Measurements from ENCODE around the gene KLHDC4.

KLHDC4 gene

GRCh38 chr16:87740909-87741424 lies 24.8 kb downstream of the KLHDC4 start:
- no peaks in the 10 kb centered on the region for H3K27me3 ChIP-seq (ENCODE audit: control insufficient read depth, insufficient read depth, low read length)
- H3K27ac ChIP-seq (ENCODE audit: low read depth, low read length) = no peak overlapping the region
- H3K4me3 ChIP-seq (ENCODE audit: low read depth, low read length) = no peak overlapping the region
- H3K9ac ChIP-seq (ENCODE audit: low read depth, low read length) = no peak overlapping the region
- H3K4me1 ChIP-seq (ENCODE audit: control insufficient read depth, insufficient read depth, low read length) = no peaks in the 10 kb centered on the region
- H3K9me3 ChIP-seq (ENCODE audit: control insufficient read depth, insufficient read depth, low read length) = no peaks in the 10 kb centered on the region
- peaks cover 62% of the 10 kb centered on the region for H3K36me3 ChIP-seq (ENCODE audit: control insufficient read depth, insufficient read depth, low read length)

- Histone ChIP-seq H3K4me1 (ENCODE audit: control insufficient read depth, insufficient read depth, low read length) (no peaks in the 10 kb centered on the region), H3K4me3 (ENCODE audit: low read depth, low read length) (no peak overlapping the region), H3K27me3 (ENCODE audit: control insufficient read depth, insufficient read depth, low read length) (no peaks in the 10 kb centered on the region), H3K9me3 (ENCODE audit: control insufficient read depth, insufficient read depth, low read length) (no peaks in the 10 kb centered on the region), H3K27ac (ENCODE audit: low read depth, low read length) (no peak overlapping the region), H3K9ac (ENCODE audit: low read depth, low read length) (no peak overlapping the region), H3K36me3 (ENCODE audit: control insufficient read depth, insufficient read depth, low read length) (peaks cover 59% of the 10 kb centered on the region)
Observed at GRCh38 chr16:87740441-87740840, 25.3 kb downstream of the KLHDC4 start.

- H3K36me3 ChIP-seq (ENCODE audit: control insufficient read depth, insufficient read depth, low read length) = peaks cover 52% of the 10 kb centered on the region
- no peak overlapping the region for H3K27ac ChIP-seq (ENCODE audit: low read depth, low read length)
- no peak overlapping the region for H3K9ac ChIP-seq (ENCODE audit: low read depth, low read length)
- H3K9me3 ChIP-seq (ENCODE audit: control insufficient read depth, insufficient read depth, low read length) = no peaks in the 10 kb centered on the region
- no peaks in the 10 kb centered on the region for H3K4me1 ChIP-seq (ENCODE audit: control insufficient read depth, insufficient read depth, low read length)
- no peak overlapping the region for H3K4me3 ChIP-seq (ENCODE audit: low read depth, low read length)
- no peaks in the 10 kb centered on the region for H3K27me3 ChIP-seq (ENCODE audit: control insufficient read depth, insufficient read depth, low read length)
Observed at GRCh38 chr16:87739801-87740200, 26.0 kb downstream of the KLHDC4 start.

GRCh38 chr16:87736008-87736382 lies 29.8 kb downstream of the KLHDC4 start:
- Histone ChIP-seq H3K27ac (ENCODE audit: low read depth, low read length) (no peak overlapping the region), H3K27me3 (ENCODE audit: control insufficient read depth, insufficient read depth, low read length) (no peaks in the 10 kb centered on the region), H3K36me3 (ENCODE audit: control insufficient read depth, insufficient read depth, low read length) (peaks cover 41% of the 10 kb centered on the region), H3K4me3 (ENCODE audit: low read depth, low read length) (no peak overlapping the region), H3K9me3 (ENCODE audit: control insufficient read depth, insufficient read depth, low read length) (no peaks in the 10 kb centered on the region), H3K9ac (ENCODE audit: low read depth, low read length) (no peak overlapping the region), H3K4me1 (ENCODE audit: control insufficient read depth, insufficient read depth, low read length) (no peaks in the 10 kb centered on the region)

- no peaks in the 10 kb centered on the region for H3K9me3 ChIP-seq (ENCODE audit: control insufficient read depth, insufficient read depth, low read length)
- H3K9ac ChIP-seq (ENCODE audit: low read depth, low read length) = no peak overlapping the region
- peaks cover 40% of the 10 kb centered on the region for H3K36me3 ChIP-seq (ENCODE audit: control insufficient read depth, insufficient read depth, low read length)
- H3K4me1 ChIP-seq (ENCODE audit: control insufficient read depth, insufficient read depth, low read length) = no peaks in the 10 kb centered on the region
- no peaks in the 10 kb centered on the region for H3K27me3 ChIP-seq (ENCODE audit: control insufficient read depth, insufficient read depth, low read length)
- no peak overlapping the region for H3K27ac ChIP-seq (ENCODE audit: low read depth, low read length)
- no peak overlapping the region for H3K4me3 ChIP-seq (ENCODE audit: low read depth, low read length)
Observed at GRCh38 chr16:87735270-87736007, 30.3 kb downstream of the KLHDC4 start.

GRCh38 chr16:87734644-87735043 lies 31.1 kb downstream of the KLHDC4 start:
- Histone ChIP-seq H3K36me3 (ENCODE audit: control insufficient read depth, insufficient read depth, low read length) (peaks cover 39% of the 10 kb centered on the region), H3K27ac (ENCODE audit: low read depth, low read length) (no peak overlapping the region), H3K27me3 (ENCODE audit: control insufficient read depth, insufficient read depth, low read length) (no peaks in the 10 kb centered on the region), H3K4me1 (ENCODE audit: control insufficient read depth, insufficient read depth, low read length) (no peaks in the 10 kb centered on the region), H3K9ac (ENCODE audit: low read depth, low read length) (no peak overlapping the region), H3K9me3 (ENCODE audit: control insufficient read depth, insufficient read depth, low read length) (no peaks in the 10 kb centered on the region), H3K4me3 (ENCODE audit: low read depth, low read length) (no peak overlapping the region)

- no peak overlapping the region for H3K4me3 ChIP-seq (ENCODE audit: low read depth, low read length)
- H3K27ac ChIP-seq (ENCODE audit: low read depth, low read length) = no peak overlapping the region
- no peaks in the 10 kb centered on the region for H3K4me1 ChIP-seq (ENCODE audit: control insufficient read depth, insufficient read depth, low read length)
- no peaks in the 10 kb centered on the region for H3K9me3 ChIP-seq (ENCODE audit: control insufficient read depth, insufficient read depth, low read length)
- peaks cover 52% of the 10 kb centered on the region for H3K36me3 ChIP-seq (ENCODE audit: control insufficient read depth, insufficient read depth, low read length)
- no peak overlapping the region for H3K9ac ChIP-seq (ENCODE audit: low read depth, low read length)
- no peaks in the 10 kb centered on the region for H3K27me3 ChIP-seq (ENCODE audit: control insufficient read depth, insufficient read depth, low read length)
Observed at GRCh38 chr16:87733190-87733589, 32.6 kb downstream of the KLHDC4 start.

GRCh38 chr16:87731607-87732006 lies 34.2 kb downstream of the KLHDC4 start:
- peaks cover 47% of the 10 kb centered on the region for H3K36me3 ChIP-seq (ENCODE audit: control insufficient read depth, insufficient read depth, low read length)
- no peak overlapping the region for H3K9ac ChIP-seq (ENCODE audit: low read depth, low read length)
- no peaks in the 10 kb centered on the region for H3K9me3 ChIP-seq (ENCODE audit: control insufficient read depth, insufficient read depth, low read length)
- H3K4me1 ChIP-seq (ENCODE audit: control insufficient read depth, insufficient read depth, low read length) = no peaks in the 10 kb centered on the region
- H3K27me3 ChIP-seq (ENCODE audit: control insufficient read depth, insufficient read depth, low read length) = no peaks in the 10 kb centered on the region
- H3K4me3 ChIP-seq (ENCODE audit: low read depth, low read length) = no peak overlapping the region
- no peak overlapping the region for H3K27ac ChIP-seq (ENCODE audit: low read depth, low read length)

- Histone ChIP-seq H3K4me1 (ENCODE audit: control insufficient read depth, insufficient read depth, low read length) (no peaks in the 10 kb centered on the region), H3K4me3 (ENCODE audit: low read depth, low read length) (no peak overlapping the region), H3K27me3 (ENCODE audit: control insufficient read depth, insufficient read depth, low read length) (no peaks in the 10 kb centered on the region), H3K27ac (ENCODE audit: low read depth, low read length) (no peak overlapping the region), H3K9ac (ENCODE audit: low read depth, low read length) (no peak overlapping the region), H3K9me3 (ENCODE audit: control insufficient read depth, insufficient read depth, low read length) (no peaks in the 10 kb centered on the region), H3K36me3 (ENCODE audit: control insufficient read depth, insufficient read depth, low read length) (peaks cover 44% of the 10 kb centered on the region)
Observed at GRCh38 chr16:87729266-87729954, 36.4 kb downstream of the KLHDC4 start.

GRCh38 chr16:87728026-87728425 lies 37.8 kb downstream of the KLHDC4 start:
- H3K36me3 ChIP-seq (ENCODE audit: control insufficient read depth, insufficient read depth, low read length) = peaks cover 46% of the 10 kb centered on the region
- H3K4me3 ChIP-seq (ENCODE audit: low read depth, low read length) = no peak overlapping the region
- H3K9ac ChIP-seq (ENCODE audit: low read depth, low read length) = no peak overlapping the region
- H3K27ac ChIP-seq (ENCODE audit: low read depth, low read length) = no peak overlapping the region
- H3K4me1 ChIP-seq (ENCODE audit: control insufficient read depth, insufficient read depth, low read length) = no peaks in the 10 kb centered on the region
- H3K9me3 ChIP-seq (ENCODE audit: control insufficient read depth, insufficient read depth, low read length) = no peaks in the 10 kb centered on the region
- no peaks in the 10 kb centered on the region for H3K27me3 ChIP-seq (ENCODE audit: control insufficient read depth, insufficient read depth, low read length)

- Histone ChIP-seq H3K36me3 (ENCODE audit: control insufficient read depth, insufficient read depth, low read length) (peaks cover 53% of the 10 kb centered on the region), H3K4me3 (ENCODE audit: low read depth, low read length) (no peak overlapping the region), H3K9ac (ENCODE audit: low read depth, low read length) (no peak overlapping the region), H3K27ac (ENCODE audit: low read depth, low read length) (no peak overlapping the region), H3K9me3 (ENCODE audit: control insufficient read depth, insufficient read depth, low read length) (no peaks in the 10 kb centered on the region), H3K4me1 (ENCODE audit: control insufficient read depth, insufficient read depth, low read length) (no peaks in the 10 kb centered on the region), H3K27me3 (ENCODE audit: control insufficient read depth, insufficient read depth, low read length) (no peaks in the 10 kb centered on the region)
Observed at GRCh38 chr16:87727346-87727745, 38.4 kb downstream of the KLHDC4 start.
